CD4-positive, alpha-beta T cell (primary cell): Measurements from ENCODE around the gene LBH. TPM values are rescaled to one million over a fixed set of nuclear protein-coding genes. Genes with fewer than 3 reads are reported as not detected.
A peak's percentile ranks its signal among the peaks of the same experiment; 100 is the strongest.

Source experiments
- ATAC-seq: fragments of 200-7000 bp; cut with Tn5 transposase; one replicate; pipeline ENCODE4 v1.10.0; 2022; ENCODE audit warnings: mild to moderate bottlenecking; ENCODE audit not compliant: poor library complexity
- CTCF ChIA-PET: fragments of 350-600 bp; sonication (Branson Sonifier 250); formaldehyde crosslinking; loops from one replicate; lab custom pipeline; 2021; ENCODE audit warnings: antibody characterized with exemption, inconsistent platforms; lab: Charles Lee
- POLR2A ChIA-PET: fragments of 350-600 bp; sonication (Branson Sonifier 250); formaldehyde crosslinking; loops from one replicate; lab custom pipeline; 2021; ENCODE audit warnings: antibody characterized with exemption, inconsistent platforms; lab: Charles Lee
- DNase-seq, 14 experiments: peaks; one replicate each; pipeline ENCODE4 v3.0.0-alpha.2; 2013 to 2020; ENCODE audit warnings: mixed read lengths in 2 of 14
- H3K27ac ChIP-seq, 2 donors: one replicate each; pipeline versions ENCODE4 v1.5.1 to v1.7.0; 2013; ENCODE audit warnings: low read length in 2 of 2, low read depth in 1 of 2, mild to moderate bottlenecking in 1 of 2
- H3K27me3 ChIP-seq, 2 experiments: 1 replicate in 1 of 2; 2 replicates in 1 of 2; pipeline versions ENCODE4 v1.6.1 to v1.7.0; 2013; ENCODE audit warnings: low read length in 2 of 2, control low read depth in 1 of 2, mild to moderate bottlenecking in 1 of 2, moderate library complexity in 1 of 2; ENCODE audit not compliant: insufficient read depth in 2 of 2, control insufficient read depth in 1 of 2
- H3K36me3 ChIP-seq: one replicate; pipeline ENCODE4 v1.6.1; 2013; ENCODE audit warnings: low read length, control low read depth; ENCODE audit not compliant: insufficient read depth
- H3K4me1 ChIP-seq: one replicate; pipeline ENCODE4 v1.6.1; 2013; ENCODE audit warnings: low read length, control low read depth; ENCODE audit not compliant: insufficient read depth
- H3K4me3 ChIP-seq: one replicate; pipeline ENCODE4 v1.5.1; 2013; ENCODE audit warnings: mild to moderate bottlenecking, low read length, moderate library complexity
- H3K9me3 ChIP-seq, 2 experiments: 1 replicate in 1 of 2; 2 replicates in 1 of 2; pipeline versions ENCODE4 v1.6.1 to v1.7.0; 2013; ENCODE audit warnings: low read length in 2 of 2, mild to moderate bottlenecking in 2 of 2, control low read depth in 1 of 2, moderate library complexity in 1 of 2; ENCODE audit not compliant: control insufficient read depth in 1 of 2, insufficient read depth in 1 of 2
- H3K27ac Mint-ChIP-seq: one replicate; pipeline ENCODE4 v1.8.0; 2020; ENCODE audit warnings: mixed read lengths
- H3K27me3 Mint-ChIP-seq: one replicate; pipeline ENCODE4 v1.8.0; 2021; ENCODE audit warnings: mixed read lengths
- H3K36me3 Mint-ChIP-seq: one replicate; pipeline ENCODE4 v1.8.0; 2021; ENCODE audit warnings: low read depth, mixed read lengths
- H3K4me1 Mint-ChIP-seq: one replicate; pipeline ENCODE4 v1.8.0; 2021; ENCODE audit warnings: low read depth, mixed read lengths
- H3K4me3 Mint-ChIP-seq: one replicate; pipeline ENCODE4 v1.8.0; 2020; ENCODE audit warnings: mild to moderate bottlenecking, mixed read lengths
- H3K9me3 Mint-ChIP-seq: one replicate; pipeline ENCODE4 v1.8.0; 2020; ENCODE audit warnings: mixed read lengths
- CTCF ChIP-seq: fragments of 200-600 bp; IDR thresholded peaks from one replicate; pipeline ENCODE4 v1.8.0; 2022; ENCODE audit warnings: antibody characterized with exemption, mild to moderate bottlenecking
- intact Hi-C, 2 experiments: fragments of 100-400 bp; cut with DNase I in 1 of 2; cut with micrococcal nuclease in 1 of 2; formaldehyde crosslinking; loops; one replicate each; pipeline versions ENCODE4 v1.15.1 to v1.9.0; 2023 to 2025; cut with DNase I, micrococcal nuclease
- total RNA-seq, 174 experiments: library from RNA in 2 of 174; stranded (reverse) in 2 of 174; gene quantifications; one replicate each; pipeline ENCODE4 v1.2.3 and lab custom pipeline; 2021 to 2026

LBH gene
- total RNA-seq, 2 experiments from 2014 or later = 131 to 135 TPM

GRCh38 chr2:30239308-30239985 lies 8.1 kb downstream of the LBH start:
- Histone ChIP-seq H3K4me1 (peaks cover 89% of the 10 kb centered on the region), H3K27ac (peak overlapping the region in 1 of 2 donors; percentile 42), H3K36me3 (peaks cover 93% of the 10 kb centered on the region), H3K4me3 (peak overlapping the region; percentile 12), H3K27me3 (no peaks in the 10 kb centered on the region), H3K9me3 (no peaks in the 10 kb centered on the region)
- peak; percentile 85 for TF ChIP-seq CTCF
- peaks cover 96% of the 10 kb centered on the region for H3K4me1 Mint-ChIP-seq
- ATAC-seq = peak; percentile 79
- no peaks in the 10 kb centered on the region for H3K27me3 Mint-ChIP-seq
- CTCF ChIA-PET = interaction anchor here (0.5 to 4.5 kb wide), 25 partner anchors 8 to 472 kb away, joined by 3 to 25 read pairs (median 6); partner anchors contain the start of genes LBH and LCLAT1
- H3K27ac Mint-ChIP-seq = peak overlapping the region; percentile 99
- DNase-seq = peak; percentile 49 to 91 (median 71)
- POLR2A ChIA-PET = interaction anchor here (0.5 to 15.7 kb wide), 16 partner anchors 8 to 472 kb away, joined by 3 to 373 read pairs (median 4); partner anchors contain the start of genes LBH and YPEL5
- H3K9me3 Mint-ChIP-seq = no peaks in the 10 kb centered on the region
- peak overlapping the region; percentile 82 for H3K4me3 Mint-ChIP-seq
- peaks cover 98% of the 10 kb centered on the region for H3K36me3 Mint-ChIP-seq
- intact Hi-C loops = loop anchor here (2.0 to 10.0 kb wide), 2 partner anchors 13 to 235 kb away; no protein-coding TSS in a partner anchor

- POLR2A ChIA-PET = interaction anchor here (0.8 to 15.7 kb wide), 12 partner anchors 8 to 97 kb away, joined by 3 to 373 read pairs (median 8); partner anchors contain the start of gene LBH
- H3K9me3 ChIP-seq = no peaks in the 10 kb centered on the region
- H3K9me3 Mint-ChIP-seq = no peaks in the 10 kb centered on the region
- peak overlapping the region in 1 of 2 donors; percentile 42 for H3K27ac ChIP-seq
- H3K4me1 Mint-ChIP-seq = peaks cover 94% of the 10 kb centered on the region
- CTCF ChIA-PET = interaction anchor here (0.5 to 4.5 kb wide), 15 partner anchors 9 to 303 kb away, joined by 3 to 25 read pairs (median 6); partner anchors contain the start of gene LBH
- intact Hi-C loops = loop anchor here (2.0 to 10.0 kb wide), 2 partner anchors 13 to 235 kb away; no protein-coding TSS in a partner anchor
- H3K36me3 ChIP-seq = peaks cover 89% of the 10 kb centered on the region
- H3K36me3 Mint-ChIP-seq = peaks cover 98% of the 10 kb centered on the region
- peak overlapping the region; percentile 99 for H3K27ac Mint-ChIP-seq
- peak overlapping the region; percentile 12 for H3K4me3 ChIP-seq
- H3K4me3 Mint-ChIP-seq = peak overlapping the region; percentile 82
- peaks cover 85% of the 10 kb centered on the region for H3K4me1 ChIP-seq
- no peaks in the 10 kb centered on the region for H3K27me3 Mint-ChIP-seq
- ATAC-seq = no peak
- H3K27me3 ChIP-seq = no peaks in the 10 kb centered on the region
- TF ChIP-seq CTCF = no peak
- no peak for DNase-seq
Measured at GRCh38 chr2:30239986-30240752, 8.8 kb downstream of the LBH start.

DNA sequence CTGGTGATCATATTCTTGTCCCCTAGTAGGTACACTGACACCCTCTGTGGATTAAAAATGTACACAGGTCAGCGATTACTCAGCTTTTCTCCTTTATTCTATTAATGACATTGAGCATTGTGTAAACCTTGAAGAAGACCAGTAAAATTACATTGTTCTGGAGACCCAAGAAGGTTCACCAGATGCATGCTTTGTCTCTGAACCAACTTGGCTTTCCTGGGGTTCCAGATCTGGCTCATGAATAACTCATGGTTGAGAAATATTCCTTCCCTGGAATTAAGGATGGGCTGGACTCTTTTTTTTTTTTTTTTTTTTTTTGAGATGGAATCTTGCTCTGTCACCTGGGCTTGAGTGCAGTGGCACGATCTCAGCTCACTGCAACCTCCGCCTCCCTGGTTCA lies 11.9 kb downstream of the LBH start:
- H3K4me1 ChIP-seq = peaks cover 78% of the 10 kb centered on the region
- no peak for ATAC-seq
- ChIA-PET CTCF (interaction anchor here (0.6 kb wide), 3 partner anchors 9 to 990 kb away, joined by 3 to 4 read pairs (median 3); partner anchors contain the start of gene EHD3), POLR2A (interaction anchor here (0.8 to 6.4 kb wide), 8 partner anchors 9 to 204 kb away, joined by 3 to 78 read pairs (median 4); partner anchors contain the start of genes LBH and LCLAT1)
- H3K4me3 Mint-ChIP-seq = peak overlapping the region; percentile 69
- intact Hi-C loops = no loop called here
- H3K36me3 Mint-ChIP-seq = peaks cover 98% of the 10 kb centered on the region
- no peak overlapping the region for H3K27ac ChIP-seq
- H3K4me1 Mint-ChIP-seq = peaks cover 94% of the 10 kb centered on the region
- H3K4me3 ChIP-seq = no peak overlapping the region
- no peaks in the 10 kb centered on the region for H3K27me3 ChIP-seq
- H3K27ac Mint-ChIP-seq = peak overlapping the region; percentile 99
- H3K9me3 Mint-ChIP-seq = no peaks in the 10 kb centered on the region
- no peaks in the 10 kb centered on the region for H3K9me3 ChIP-seq
- no peaks in the 10 kb centered on the region for H3K27me3 Mint-ChIP-seq
- no peak for TF ChIP-seq CTCF
- H3K36me3 ChIP-seq = peaks cover 75% of the 10 kb centered on the region
- no peak for DNase-seq
